ENCODE results near the gene IQGAP1.

Gene IQGAP1

GRCh38 chr15:90550919-90551318 lies 162.9 kb downstream of the IQGAP1 start:
- peak; percentile 42 for DNase-seq (ENCODE audit: low read depth)
- TF ChIP-seq, protein P1, sequence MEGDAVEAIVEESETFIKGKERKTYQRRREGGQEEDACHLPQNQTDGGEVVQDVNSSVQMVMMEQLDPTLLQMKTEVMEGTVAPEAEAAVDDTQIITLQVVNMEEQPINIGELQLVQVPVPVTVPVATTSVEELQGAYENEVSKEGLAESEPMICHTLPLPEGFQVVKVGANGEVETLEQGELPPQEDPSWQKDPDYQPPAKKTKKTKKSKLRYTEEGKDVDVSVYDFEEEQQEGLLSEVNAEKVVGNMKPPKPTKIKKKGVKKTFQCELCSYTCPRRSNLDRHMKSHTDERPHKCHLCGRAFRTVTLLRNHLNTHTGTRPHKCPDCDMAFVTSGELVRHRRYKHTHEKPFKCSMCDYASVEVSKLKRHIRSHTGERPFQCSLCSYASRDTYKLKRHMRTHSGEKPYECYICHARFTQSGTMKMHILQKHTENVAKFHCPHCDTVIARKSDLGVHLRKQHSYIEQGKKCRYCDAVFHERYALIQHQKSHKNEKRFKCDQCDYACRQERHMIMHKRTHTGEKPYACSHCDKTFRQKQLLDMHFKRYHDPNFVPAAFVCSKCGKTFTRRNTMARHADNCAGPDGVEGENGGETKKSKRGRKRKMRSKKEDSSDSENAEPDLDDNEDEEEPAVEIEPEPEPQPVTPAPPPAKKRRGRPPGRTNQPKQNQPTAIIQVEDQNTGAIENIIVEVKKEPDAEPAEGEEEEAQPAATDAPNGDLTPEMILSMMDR (IDR thresholded peaks at IDR 0.05; ENCODE audit: insufficient read depth, low read depth, low read length, missing control alignments): no peak
- no peak overlapping the region for H3K4me3 ChIP-seq (ENCODE audit: low read depth, low read length)

Data from GM12865 (cell line).